Measurements from ENCODE around the gene URM1.

DNA sequence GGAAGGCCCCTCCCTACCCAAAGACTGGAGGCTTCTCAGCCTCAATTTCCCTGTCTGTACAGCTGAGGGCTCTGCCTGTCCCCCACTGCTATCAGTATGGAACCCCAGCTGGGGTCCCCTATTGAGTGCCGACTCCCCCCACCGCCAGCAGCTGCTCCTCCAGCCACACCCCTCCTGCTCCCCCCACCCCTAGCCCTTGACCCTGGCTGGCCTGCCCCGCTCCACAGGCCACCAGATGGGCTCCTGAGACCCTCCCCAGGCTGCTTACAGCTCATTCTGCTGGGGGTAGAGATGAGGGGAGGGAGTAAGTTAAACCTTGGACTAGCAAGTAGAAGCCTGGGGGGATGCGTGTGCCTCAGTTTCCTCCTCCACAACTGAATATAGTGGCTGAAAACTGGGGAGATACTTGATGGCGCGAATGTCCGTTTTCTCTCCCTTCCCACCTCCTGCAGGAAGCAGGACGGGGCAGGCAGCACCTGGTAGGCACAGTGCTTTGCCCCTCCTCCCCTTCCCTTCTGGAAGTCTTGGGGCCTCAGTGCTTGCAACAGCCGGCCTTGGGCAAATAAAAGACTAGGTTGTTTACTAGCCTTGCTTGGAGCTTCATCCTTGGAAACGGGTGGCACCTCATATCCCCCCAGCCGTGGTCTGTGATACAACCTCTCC is 19.1 kb downstream of the URM1 start:
- TF ChIP-seq, protein P1, sequence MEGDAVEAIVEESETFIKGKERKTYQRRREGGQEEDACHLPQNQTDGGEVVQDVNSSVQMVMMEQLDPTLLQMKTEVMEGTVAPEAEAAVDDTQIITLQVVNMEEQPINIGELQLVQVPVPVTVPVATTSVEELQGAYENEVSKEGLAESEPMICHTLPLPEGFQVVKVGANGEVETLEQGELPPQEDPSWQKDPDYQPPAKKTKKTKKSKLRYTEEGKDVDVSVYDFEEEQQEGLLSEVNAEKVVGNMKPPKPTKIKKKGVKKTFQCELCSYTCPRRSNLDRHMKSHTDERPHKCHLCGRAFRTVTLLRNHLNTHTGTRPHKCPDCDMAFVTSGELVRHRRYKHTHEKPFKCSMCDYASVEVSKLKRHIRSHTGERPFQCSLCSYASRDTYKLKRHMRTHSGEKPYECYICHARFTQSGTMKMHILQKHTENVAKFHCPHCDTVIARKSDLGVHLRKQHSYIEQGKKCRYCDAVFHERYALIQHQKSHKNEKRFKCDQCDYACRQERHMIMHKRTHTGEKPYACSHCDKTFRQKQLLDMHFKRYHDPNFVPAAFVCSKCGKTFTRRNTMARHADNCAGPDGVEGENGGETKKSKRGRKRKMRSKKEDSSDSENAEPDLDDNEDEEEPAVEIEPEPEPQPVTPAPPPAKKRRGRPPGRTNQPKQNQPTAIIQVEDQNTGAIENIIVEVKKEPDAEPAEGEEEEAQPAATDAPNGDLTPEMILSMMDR (IDR thresholded peaks at IDR 0.05; ENCODE audit: insufficient read depth, low read length) = no peak
- TF ChIP-seq POLR2AphosphoS5 (IDR thresholded peaks at IDR 0.05; ENCODE audit: low read depth) = no peak
- TF ChIP-seq GABPA (IDR thresholded peaks at IDR 0.05; ENCODE audit: low read depth) = no peak
- TF ChIP-seq, protein P2, sequence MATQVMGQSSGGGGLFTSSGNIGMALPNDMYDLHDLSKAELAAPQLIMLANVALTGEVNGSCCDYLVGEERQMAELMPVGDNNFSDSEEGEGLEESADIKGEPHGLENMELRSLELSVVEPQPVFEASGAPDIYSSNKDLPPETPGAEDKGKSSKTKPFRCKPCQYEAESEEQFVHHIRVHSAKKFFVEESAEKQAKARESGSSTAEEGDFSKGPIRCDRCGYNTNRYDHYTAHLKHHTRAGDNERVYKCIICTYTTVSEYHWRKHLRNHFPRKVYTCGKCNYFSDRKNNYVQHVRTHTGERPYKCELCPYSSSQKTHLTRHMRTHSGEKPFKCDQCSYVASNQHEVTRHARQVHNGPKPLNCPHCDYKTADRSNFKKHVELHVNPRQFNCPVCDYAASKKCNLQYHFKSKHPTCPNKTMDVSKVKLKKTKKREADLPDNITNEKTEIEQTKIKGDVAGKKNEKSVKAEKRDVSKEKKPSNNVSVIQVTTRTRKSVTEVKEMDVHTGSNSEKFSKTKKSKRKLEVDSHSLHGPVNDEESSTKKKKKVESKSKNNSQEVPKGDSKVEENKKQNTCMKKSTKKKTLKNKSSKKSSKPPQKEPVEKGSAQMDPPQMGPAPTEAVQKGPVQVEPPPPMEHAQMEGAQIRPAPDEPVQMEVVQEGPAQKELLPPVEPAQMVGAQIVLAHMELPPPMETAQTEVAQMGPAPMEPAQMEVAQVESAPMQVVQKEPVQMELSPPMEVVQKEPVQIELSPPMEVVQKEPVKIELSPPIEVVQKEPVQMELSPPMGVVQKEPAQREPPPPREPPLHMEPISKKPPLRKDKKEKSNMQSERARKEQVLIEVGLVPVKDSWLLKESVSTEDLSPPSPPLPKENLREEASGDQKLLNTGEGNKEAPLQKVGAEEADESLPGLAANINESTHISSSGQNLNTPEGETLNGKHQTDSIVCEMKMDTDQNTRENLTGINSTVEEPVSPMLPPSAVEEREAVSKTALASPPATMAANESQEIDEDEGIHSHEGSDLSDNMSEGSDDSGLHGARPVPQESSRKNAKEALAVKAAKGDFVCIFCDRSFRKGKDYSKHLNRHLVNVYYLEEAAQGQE (IDR thresholded peaks at IDR 0.05; ENCODE audit: insufficient replicate concordance, low read depth) = no peak
- no peak for TF ChIP-seq SPI1 (IDR thresholded peaks at IDR 0.05; ENCODE audit: borderline replicate concordance, low read depth)

All from HL-60 (cell line).